GM19455 (cell line): ENCODE data around the gene DGUOK.

ENCODE experiments used
- ATAC-seq: cut with Tn5 transposase; IDR thresholded peaks from one replicate; pipeline ENCODE4 v1.9.1; 2021; ENCODE audit not compliant: unreplicated experiment

Gene DGUOK

DNA sequence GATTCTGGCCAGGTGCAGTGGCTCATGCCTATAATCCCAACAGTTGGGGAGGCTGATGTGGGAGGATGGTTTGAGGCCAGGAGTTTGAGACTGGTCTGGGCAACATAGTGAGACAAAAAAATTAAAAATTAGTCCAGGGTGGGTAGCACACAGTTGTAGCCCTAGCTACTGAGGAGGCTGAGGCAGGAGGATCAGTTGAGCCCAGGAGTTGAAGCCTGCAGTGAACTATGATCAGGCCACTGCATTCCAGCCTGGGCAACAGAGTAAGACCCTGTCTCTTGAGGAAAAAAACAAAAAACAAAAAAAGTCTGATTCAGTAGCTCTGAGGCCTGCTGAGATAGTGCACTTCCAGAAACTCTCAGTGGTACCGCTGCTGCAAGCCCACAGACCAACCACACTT, 50.1 kb downstream of the DGUOK start:
- no peak for ATAC-seq

DNA sequence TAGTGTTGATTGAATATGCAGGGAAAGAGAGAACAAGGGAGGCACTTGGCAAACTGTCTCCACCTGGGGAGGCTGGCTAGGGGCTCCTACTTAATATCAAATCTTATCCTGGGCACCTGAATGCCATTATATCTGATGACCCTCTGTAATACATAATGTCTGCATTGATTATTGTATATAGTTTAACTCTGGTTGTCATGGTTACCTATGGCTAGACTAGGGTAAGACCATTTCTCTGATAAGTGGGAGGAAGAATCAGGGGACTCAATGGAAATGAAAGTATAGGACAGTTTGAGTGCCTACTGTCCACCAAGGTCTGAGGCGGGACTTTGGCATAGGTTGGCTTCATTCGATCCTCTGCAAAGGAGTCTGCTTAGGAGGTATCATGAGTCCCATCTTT, 50.8 kb downstream of the DGUOK start:
- no peak for ATAC-seq

DNA sequence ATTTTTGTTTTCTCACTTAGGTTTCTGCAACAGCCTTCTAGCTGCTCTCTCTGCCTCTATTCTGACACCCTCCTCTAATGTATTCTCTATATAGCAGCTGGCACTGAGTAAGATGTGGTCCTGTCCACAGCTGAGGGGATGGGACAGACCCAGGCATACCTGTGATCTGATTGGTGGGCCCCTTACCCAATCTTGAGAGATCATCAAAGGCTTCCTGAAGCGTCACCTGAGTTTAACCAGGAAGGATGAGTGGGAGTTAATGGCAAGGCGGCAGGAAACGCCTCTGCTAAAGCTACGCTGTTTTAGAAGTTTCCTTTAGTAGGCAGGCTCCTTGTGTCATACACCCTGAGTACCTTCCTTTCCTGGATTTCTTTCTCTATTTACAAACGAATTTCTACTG, 52.3 kb downstream of the DGUOK start:
- ATAC-seq: no peak

DNA sequence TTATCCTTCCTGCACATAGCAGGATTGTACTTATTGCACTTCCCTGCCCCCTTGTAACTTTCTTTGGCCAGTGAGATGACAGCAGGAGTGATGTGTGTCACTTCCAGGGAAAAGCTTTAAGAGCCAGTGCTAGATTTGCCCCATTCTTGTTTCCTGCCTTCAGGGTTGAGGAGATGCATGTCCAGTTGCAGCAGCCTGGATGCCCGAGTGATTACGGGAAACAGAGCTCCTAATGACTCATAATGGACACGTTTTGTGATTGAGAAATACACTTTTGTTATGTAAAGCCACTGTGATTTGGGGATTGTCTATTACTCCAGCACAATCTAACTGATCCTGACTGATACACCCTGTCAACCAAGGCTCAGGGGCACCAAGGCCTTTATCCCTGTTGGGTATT, 53.0 kb downstream of the DGUOK start:
- no peak for ATAC-seq

DNA sequence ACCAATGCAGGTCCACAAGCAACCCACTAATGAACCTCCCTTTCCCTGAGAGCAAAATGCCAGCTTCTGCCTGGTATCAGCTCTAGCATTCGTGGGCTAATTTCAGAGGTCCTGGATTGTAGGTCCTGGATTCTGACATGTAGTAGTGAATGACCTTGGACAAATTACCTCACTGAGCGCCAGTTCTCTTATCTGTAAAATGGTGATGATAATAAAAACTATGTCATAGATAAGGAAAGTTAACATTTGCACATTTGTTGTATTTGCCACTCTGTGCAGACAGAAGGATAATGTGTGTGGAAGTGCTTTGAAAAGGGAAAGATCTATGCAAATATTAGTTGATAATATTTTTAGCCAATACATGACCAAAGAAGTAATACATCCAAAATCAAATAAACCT, 53.9 kb downstream of the DGUOK start:
- ATAC-seq: no peak

DNA sequence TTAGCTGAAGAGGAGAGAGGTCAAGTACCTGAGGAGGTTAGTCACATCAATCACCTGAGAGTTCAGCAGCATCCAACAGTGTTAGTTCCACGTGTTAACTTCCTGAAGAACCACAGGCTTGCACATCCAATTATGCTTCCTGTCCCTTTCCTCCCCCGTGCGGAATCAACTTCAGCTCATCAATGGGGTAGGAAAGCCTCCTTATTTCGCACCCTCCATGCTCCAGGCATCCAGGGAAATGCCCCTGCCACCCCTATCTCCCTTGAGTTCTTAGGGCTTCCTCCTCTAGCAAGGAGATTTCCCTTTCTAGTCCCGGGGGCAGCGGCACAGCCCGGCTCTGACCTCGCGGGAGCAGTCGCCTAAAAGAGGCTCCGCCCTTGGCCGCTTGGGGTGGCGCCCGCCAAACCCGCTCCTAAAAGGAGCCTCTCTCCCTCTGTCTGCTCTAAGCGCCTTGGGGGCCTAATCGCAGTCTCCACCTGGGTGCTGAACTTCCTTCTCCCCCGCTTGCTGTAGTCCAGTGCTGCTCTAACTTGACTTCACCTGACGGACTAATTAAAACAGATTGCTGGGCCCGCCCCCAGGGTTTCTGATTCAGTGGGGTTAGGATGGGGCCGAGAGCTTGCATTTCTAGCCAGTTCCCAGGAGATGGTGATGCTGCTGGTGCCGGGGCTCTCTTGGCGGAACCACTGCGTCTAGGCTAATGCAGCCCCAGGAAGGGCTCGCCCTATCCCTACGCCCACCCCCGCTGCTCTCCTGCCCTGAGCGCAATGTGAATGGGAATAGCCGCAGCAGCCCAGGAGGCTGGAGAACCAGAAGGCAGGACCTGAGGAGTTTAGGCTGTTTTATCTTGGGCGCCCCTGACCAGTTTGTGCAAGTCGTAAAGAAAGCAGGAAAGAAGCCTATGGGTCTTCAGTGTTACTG, 54.7 kb downstream of the DGUOK start:
- no peak for ATAC-seq

DNA sequence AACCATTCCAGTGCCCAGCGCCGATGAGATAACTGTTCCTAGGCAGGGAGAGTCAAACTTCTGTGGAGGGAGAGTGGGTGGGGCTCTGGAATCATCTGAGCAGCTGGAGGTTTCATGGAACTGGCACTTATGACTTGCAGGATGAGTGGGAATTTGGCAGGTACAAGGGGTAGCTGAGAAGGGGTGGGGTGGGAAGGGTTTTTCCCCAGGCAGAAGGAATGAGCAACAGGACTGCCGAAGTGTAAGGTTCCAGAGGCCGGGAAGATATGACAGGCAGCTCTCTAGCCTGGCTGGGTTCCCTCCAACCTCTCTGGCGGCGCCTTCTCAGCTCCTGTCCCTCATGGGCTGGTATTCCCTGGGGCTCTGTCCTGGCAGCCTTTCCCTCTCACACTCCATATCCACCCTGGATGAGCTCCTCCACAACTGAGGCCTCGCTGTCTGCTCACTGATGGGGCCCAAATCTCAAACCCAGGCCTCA, 55.5 kb downstream of the DGUOK start:
- no peak for ATAC-seq

DNA sequence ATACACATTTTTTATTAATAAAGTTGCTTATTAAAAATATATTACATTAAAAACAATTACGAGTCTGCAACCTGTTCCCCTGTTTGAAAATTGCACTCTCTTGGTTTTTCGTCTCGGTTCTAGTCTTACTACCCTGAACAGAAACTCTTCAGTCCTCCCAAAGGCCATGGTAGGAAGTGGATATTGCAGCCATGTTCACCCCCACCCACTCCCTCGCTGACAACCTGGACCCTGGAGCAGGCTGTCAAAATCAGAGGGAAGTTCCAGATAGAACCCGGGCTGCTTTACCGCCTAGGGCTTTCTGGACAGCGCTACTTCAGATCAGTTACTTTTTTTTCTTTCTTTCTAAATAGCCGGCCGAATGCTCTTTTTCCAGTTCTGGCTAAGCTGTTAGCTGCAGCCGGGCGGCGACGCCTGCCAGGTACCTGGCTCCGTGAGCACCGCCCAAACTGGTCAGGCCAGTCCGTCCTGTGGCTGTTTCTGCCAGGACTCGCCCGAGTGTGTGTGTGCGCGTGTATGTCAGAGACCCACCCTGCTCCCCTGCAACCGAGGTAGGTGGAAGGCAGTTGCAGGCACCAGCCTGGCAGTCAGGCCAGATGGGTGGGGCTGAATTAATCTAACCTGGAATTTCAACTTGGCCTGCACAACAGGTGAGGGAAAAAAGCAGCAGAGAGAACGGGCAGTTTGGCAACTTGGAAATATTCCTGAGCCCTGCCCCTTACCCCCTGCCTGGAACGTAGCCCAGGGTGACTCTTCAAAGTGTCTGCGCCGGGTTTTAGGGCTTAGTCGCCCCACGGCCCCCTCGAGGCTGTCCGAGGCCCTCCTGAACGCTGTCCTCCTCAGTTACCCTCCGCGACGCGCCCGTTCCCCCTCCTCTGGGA, 56.9 kb downstream of the DGUOK start:
- no peak for ATAC-seq

DNA sequence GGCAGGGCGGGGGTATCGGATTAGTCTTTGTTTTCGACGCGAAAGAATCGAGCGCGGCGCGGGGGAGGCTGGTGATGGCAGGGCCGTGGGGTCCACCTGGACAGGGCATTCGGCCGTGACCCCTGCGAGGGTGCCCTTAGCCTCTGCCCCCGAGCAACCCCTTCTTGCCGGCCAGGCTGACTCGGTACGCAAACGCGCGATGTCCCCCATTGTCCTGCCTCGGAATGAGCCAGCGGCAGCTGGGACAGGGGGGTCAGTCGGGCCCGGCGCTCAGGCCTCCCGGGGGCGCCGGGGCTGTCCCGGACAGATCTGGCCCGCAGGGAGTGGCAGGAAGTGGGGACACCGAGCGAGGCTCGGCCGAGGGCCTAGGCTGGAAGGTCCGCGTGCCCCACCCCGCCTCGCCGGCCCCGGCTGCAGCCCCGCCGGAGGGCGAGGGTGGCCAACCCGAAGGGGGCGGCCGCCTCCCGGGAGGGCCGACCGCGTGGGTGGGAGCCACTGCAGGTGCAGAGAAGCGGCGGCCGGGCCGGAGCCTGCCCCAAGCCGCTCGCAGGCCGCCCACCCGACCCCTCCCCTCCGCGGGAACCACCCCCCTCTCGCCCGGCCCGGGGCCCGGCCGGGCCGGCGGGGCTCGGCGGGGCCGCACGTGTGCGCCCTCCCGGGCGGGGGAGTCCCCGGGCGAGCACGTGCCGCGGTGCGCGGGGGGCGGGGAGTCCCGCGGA, 57.7 kb downstream of the DGUOK start, which contains the start of gene TET3:
TSS of gene TET3 (plus strand) at position 708 of the 719 bp plus-strand sequence. CDS start 1,494 bp downstream, outside the sequence.
- peak; percentile 47 for ATAC-seq

DNA sequence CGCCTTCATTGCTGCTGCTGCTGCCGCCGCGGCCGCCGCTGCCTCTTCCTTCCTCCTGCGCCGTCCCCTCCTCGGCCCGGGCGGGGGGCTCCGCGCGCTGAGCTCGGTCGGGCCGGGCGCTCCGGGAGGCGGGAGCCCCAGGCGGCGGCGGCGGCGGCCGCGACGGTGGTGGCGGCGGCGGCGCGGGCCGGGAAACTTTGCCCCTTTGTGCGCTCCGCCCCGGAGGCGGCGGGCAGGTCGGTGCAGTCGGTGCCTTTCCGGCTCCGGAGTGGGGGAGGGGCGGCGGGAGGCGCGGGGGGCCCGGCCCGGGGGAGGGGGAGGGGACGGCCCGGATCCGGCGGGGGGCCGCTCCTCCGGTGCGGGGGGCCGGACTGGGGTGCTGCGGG, 58.2 kb downstream of the DGUOK start:
- peak; percentile 15 for ATAC-seq

DNA sequence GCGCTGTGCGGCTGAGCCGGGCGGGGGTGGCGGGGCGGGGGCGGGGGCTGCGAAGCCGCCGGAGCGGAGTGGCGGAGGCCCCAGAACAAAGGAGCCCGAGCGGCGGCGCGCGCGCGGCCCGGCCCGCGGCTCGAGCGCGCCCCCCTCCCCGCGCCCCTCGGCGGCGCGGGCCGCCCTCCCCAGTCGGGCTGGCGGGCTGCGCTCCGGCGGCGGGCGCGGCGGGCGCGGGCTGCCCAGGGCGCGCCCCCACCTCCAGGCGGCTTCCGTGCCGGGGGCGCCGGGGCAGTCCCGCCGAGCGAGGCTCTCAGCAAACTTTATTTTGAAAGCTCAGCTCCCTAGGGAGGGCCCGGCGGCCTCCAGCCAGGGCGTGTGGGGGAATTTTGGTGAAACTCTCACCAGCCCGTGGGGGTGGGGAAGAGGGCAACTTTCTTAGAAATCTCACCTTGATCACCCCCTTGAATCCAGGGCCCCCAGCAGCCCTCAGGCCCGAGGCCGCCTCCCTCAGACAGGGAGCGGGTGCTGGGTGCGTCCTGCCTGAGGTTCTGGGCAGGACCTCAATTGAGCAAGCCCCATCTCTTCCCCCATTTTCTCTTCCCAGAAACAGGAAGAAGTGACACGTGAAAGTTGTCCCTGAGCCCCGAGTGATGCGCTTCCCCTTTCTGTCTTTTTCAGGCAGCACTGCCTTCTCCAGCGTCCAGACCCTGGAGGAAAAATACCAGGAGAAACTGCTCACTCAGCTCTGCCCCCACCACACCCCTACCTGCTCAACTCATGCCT, 58.8 kb downstream of the DGUOK start:
- peak; percentile 12 for ATAC-seq

DNA sequence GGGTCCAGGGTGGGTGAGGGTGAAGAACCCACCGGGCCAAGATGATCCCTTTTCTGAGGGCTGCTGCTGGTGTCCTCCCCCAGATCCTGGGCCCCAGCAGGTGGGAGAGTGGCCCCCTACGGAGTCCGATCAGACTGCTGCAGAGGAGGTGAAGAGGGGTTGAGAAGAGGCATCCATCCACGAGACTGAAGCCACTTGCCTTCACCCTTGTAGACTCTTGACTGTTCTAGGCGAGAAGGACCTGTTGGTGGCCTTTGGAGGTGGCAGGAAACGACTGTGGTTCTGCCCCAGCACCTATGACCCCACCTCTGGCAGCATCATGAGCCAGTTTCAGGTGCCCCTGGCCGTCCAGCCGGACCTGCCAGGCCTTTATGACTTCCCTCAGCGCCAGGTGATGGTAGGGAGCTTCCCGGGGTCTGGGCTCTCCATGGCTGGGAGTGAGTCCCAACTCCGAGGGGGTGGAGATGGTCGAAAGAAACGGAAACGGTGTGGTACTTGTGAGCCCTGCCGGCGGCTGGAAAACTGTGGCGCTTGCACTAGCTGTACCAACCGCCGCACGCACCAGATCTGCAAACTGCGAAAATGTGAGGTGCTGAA, 59.5 kb downstream of the DGUOK start:
- ATAC-seq: no peak

DNA sequence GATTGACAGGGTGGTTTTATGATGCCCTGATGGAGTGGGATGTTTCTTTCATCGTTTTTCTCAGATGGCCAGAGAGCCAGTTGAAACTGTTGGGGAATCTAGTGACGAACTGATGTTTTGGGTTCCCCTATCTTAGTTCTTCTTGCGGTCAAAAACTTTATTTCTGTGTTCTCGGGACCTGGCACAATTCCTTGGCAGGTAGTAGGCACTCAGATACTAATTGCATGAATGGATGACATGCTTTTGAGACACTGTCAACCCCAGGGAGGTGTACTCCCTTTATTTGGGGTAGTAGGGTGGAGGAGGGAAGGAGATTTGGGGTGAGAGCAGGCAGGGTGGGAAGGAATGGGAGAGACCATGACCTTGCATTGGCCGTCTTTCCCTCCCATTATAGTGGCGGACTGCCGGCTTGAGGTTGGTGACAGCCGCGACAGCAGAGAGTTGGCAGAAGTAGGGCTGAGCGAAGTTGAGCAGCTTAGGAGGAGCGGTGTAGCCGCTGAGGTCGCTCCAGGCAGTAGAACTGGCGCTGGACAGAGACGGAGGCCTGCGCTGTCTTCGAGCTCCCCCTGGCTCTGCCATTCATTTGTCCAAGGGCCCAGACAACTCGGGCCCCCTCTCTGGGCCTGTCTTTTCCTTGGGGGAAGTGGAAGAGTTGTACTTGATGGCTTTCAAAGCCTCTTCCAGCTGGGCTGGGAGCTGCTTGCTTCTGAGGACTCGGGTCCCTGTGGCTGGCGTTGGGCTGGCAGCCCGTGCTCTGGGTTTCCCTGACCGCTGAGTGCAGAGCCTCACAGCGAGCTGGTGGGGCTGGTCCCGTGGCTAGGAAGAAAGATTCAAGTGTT, 60.6 kb downstream of the DGUOK start:
- ATAC-seq: no peak

DNA sequence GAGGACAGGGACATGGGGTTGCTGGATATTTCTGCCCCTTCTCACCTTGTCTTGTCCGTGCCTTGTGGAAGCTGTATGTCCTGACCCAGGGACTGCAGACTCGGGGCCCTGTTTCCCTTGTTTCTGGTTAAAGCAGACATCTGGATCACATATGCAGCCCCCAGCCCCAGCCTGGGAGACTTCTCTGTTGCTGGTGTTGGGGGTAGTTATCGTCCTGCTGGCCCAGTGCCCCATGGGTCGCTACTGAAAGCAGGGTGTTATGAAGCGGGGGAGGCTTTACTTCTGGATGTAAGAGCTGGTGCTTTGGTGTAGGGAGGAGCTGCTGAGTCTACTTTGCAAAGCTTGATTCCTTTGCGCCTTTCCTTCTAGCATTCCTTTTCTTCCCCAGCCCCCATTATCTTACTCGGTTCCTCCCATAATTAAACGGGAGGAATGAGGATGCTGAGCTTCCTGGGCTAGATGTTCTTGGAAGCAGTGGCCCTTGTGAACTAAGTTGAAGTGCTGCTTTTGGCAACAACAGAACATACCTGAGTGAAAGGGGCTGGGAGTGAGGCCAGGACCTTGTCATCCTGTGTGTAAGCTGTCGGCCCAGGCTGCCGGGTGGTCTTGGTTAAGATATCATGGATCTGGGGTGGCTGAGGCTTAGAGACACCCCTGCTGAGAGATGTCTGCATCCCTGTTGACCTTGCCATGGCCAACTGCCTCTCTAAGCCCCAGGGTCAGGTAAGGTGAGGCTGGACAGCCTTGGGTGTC, 61.4 kb downstream of the DGUOK start:
- ATAC-seq: no peak

DNA sequence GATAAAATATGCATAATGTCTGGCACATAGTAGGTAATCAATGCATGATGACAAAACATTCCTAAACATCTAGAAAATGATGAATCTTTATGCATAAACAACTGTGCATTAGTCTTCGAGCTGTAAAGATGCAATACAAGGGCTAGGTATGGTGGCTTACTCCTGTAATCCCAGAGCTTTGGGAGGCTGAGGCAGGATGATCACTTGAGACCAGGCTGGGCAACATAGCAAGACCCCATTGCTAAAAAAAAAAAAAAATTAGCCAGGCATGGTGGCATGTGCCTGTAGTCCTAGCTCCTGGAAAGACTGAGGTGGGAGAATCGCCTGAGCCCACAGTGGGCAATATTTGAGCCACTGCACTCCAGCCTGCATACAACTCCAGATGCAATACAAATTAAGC, 63.3 kb downstream of the DGUOK start:
- no peak for ATAC-seq

DNA sequence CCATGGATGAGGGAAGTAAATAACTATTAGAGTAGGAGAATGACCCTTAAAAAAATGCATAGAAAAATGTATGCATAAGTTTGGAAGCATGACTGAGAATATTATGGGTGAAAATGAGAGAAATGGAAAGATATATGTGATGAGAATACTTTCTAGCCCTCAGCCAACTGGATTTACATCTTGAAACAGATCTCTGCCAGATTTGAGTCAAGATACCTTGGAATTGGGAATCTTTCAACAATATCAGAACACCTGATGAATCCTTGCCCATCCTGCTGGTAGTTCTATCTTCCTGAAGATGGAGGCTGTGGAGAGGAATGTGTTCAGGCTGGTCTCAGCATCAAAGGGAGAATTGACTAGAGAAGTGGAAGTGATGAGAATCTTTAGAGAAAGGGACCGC, 63.9 kb downstream of the DGUOK start:
- ATAC-seq: no peak

DNA sequence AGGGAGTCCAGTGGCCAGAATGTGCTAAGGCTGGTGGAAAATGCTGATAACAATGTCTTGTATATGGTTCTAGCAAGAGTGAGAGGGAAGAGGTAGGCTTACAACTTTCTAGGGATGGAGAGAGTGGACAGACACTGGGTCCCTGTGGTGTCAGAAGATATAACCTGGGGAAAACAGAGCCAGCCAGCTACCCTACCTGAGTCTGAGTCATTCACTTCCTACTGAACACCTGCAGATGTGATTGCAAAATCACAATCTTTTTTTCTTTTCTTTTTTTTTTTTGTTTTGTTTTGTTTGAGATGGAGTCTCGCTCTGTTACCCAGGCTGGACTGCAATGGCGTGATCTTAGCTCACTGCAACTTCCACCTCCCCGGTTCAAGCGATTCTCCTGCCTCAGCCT, 65.4 kb downstream of the DGUOK start:
- no peak for ATAC-seq

DNA sequence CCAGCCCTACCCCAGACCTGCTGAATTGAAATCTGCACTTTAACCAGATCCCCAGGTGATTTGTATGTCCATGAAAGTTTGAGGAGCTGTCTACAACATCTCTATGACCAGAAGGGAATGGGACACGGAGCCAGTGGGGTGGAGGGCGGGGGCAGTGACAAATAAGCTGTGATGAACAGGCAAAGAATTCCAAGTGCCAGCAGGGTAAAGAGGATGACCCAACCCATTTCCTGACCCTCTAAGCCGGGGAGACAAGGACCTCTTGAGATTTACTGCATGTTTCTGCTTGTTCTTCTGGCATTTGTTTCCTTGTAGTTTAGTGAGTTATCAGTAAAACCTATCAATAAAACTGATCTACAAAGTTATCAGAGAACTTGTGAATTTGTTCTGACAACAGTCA, 66.7 kb downstream of the DGUOK start:
- no peak for ATAC-seq
